GM19025 (cell line): ENCODE data around the gene SLC24A4.
"Not testable (repeated sequence)": the region's sequence is repeated elsewhere in the genome, so short reads cannot be mapped to it uniquely, and the experiment has no call there.

ENCODE experiments used
- ATAC-seq: cut with Tn5 transposase; IDR thresholded peaks from one replicate; pipeline ENCODE4 v1.9.1; 2021; ENCODE audit warnings: mild to moderate bottlenecking, low read depth, moderate library complexity; ENCODE audit not compliant: unreplicated experiment

The SLC24A4 gene

DNA sequence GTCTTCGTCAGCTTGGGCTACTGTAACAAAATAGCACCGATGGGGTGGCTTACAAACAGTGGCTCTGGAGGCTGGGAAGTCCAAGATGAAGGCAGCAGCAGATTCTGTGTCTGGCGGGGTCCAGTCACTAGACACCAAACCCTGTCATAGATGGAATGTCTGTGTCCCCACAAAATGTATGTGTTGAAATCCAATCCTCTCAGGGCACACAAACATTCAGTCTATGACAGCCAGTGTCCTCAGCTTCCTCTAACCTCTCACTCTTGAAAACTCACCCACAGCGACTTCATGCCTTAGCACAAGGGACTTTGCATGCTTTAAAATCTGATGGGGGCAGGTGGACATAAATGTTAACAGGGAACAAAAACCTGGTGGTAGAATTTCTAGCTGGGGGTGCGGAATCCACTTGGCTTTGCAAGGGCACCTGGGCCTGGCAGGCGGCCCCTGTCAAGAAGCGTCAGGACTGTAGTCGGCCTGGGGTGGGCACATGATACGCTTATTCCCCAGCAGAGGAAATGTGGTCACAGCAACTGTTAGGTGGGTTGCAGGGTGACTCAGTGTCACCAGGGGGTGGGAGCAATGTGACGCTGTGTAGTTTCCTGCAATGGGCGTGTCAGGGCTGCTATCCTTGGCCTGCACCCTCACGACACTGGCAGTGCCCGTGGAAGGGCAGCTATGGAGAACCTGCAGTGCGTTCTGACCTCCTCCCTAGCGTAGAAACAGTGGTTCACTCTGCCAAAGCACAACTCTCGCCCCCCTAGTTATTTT, 208.3 kb downstream of the SLC24A4 start:
- ATAC-seq: no peak

DNA sequence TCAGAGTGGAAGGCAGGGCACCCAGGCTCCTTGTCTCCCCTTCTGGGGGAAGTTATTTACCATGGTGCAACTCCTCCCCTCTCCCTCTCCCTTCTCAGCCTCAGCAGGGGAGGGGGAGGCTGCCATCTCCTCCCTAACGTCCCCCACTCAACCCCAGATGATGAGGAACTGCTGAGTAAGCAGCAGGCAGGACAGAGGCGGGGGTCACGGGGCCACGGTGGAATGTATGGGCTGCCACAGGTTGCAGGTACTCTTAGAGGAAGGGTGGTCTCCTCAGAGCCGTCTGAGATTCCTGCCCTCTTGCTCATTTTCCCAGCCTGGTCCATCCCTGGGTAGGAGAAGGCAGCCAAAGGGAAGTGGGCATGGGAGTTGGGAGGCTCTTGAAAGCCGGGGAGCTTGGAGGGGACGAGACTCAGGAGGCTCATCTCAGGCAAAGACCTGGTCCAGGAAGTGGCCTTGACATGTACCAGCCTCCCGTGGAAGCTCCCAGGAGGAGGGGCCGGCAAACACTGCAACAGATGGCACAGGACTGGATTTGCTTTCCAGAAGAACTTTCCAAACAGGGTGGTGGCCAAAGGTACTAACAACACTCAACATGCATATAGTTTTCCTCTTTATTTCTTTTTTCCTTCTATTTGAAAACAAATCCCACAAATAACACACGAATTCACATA, 209.7 kb downstream of the SLC24A4 start:
- no peak for ATAC-seq

DNA sequence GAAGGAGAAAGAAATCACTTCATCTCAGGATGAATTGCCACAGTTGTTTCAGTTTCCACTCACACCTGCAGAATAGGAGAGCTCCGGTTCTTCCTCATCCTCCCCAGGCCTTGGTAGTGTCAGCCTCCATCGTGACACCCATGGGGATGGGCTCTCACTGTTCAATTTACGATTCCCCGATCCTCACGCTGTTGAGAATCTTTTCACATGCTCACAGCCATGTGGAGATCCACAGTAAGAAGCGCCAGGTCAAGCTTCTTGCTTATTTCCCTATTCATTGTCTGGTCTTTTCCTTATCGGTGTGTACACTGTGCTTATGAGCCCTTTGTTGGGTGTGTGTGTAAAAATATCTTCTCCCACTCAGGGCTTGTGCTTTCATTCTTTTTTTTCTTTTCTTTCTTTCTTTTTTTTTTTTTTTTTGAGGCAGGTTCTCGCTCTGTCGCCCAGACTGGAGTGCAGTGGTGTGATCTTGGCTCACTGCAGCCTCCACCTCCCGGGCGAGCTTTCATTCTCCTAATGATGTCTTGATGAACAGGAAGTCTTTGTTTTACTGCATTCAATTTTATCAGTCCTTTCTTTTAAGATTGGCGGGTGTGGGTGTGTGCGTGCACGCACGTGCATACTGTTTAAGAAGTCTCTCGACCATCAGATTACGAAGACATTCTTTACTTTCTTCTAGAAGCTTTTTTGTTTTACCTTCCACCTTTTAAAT, 212.1 kb downstream of the SLC24A4 start:
- no peak for ATAC-seq

DNA sequence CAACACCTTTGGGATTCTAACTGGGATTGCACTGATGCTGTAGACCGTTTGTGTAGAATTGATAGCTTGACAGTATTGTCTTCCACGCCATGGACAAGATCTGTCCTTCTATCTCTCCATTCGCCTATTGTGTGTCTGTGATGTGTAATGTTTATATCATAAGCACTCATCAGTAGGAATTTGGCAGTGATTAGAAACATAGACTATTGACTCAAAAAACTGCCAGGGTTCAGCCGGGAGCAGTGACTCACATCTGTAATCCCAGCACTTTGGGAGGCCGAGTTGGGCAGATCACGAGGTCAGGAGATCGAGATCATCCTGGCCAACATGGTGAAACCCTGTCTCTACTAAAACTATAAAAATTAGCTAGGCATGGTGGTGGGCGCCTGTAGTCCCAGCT, 213.3 kb downstream of the SLC24A4 start:
- ATAC-seq: not testable (repeated sequence)

DNA sequence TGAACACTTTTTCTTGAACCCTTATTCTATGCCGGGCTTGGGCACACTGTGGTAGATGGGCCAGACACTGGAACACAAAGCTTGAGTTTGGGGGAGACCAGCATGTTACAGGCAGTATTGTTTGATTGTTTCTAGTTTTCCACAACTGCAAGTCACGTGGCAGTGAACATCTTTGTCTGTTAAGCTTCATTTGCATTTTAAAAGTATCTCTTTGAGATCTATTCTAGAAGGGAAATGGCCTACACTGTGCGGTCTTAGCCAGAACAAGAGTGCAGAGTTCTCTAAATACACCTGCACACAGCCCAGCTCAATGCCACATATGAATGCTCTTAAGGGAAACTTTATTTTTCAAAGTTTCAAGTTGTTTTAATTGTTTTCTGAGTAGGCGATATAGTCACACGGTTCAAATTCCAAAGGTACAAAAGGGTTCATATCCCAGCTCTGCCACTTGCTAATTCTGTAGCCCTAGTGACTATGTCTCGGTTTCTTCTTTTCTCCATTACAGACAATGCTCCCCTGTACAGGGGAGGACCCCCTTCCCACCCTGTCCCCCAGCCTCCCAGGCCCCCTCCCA, 215.5 kb downstream of the SLC24A4 start:
- ATAC-seq: peak; percentile 79

DNA sequence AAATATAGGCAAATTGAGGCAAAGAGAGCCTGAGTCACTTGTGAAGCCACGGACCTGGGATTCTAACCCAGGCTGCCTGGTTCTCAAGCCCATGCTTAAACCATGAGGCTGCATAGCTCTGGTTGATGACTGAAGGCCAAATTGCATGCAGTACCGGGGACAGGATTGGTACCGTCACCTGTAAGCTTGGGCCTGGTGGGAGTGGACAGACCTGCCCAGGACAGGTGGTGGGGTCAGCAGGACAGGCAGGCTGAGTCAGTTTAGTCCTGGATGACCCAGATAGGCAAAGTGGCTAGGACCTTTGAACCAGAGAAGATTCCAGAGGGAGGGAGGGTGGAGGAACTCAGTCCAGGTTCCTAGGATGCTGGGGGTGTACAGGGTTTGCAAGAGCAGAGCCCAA, 216.5 kb downstream of the SLC24A4 start:
- no peak for ATAC-seq

DNA sequence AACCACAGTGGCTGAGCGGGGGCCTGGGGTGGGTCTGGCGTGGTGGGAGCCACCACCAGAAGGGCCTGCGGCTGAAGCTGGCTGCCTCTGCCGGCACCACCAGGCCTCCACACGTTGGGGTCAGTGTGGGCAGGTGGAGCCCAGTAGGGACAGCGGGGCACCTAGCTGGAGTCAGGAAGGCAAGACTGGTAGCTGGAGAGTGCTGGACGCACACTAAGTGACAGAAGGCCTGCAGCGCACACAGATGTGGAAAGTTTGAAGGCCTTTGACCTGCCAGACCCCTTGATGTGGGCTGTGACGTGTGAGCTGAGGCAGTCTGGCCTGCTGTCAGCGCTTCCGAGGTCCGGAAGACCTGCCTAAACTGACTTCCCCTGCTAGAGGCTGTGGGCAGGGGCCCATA, 216.9 kb downstream of the SLC24A4 start:
- ATAC-seq: no peak

DNA sequence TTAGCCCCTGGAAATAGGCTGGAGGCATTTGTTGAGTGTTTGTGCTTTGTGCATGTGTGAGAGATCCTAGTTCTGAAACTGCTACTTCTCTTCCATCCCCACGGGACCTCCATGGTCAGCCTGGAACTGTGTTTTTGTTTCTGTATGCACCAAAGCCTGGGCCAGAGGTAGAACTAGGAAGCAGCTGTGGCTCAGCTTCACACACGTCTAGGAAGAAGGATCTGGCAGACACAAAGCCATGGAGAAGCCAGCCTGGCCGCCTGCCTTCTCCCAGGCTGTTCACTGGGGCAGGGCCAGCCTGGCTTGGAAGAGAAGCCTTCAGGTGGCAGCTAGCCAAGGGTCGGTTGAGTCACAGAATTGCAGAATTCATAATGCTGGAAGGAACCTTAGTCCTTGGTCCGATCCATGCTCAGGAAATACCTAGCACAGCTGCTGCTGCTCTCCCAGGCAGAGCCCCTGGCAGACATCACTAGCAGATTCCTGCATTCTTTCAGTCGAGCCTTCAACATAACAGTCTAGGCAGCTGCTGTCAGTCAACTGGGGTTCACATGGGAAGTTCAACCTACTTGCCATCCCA, 217.6 kb downstream of the SLC24A4 start:
- no peak for ATAC-seq

DNA sequence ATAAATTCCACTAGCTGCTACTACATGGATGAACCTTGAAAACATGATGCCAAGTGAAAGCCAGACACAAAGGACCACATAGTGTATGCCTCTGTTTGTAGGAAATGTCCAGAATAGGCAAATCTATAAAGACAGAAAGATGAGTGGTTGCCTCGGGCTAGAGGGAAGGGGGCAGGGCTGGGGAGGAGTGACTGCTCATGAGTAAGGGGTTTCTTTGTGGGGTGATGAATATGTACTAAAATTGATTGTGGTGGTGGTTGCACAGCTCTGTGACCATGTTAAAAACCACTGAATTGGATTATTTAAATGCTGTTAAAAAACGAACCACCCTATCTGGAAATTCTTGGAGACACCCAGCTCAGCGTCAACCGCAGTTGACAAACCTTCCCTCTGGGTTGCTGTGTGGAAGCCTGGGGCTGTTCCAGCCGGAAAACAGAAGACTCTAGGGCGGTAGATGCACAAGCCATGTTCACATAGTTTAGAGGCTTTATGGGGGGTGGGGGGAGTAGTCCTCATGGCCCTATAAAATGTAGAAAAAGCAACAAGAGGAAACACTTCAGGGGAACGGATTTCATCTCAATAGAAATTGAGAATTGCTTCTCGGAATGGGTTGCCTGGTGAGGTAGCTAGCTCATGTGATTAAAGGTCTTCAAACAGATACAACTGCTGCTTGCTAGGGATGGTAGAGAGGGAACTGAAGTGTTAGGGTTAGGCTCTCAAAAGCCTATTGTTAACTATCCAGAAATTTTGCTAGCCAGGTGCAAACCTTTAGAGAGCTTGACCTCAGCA, 220.0 kb downstream of the SLC24A4 start:
- ATAC-seq: no peak

DNA sequence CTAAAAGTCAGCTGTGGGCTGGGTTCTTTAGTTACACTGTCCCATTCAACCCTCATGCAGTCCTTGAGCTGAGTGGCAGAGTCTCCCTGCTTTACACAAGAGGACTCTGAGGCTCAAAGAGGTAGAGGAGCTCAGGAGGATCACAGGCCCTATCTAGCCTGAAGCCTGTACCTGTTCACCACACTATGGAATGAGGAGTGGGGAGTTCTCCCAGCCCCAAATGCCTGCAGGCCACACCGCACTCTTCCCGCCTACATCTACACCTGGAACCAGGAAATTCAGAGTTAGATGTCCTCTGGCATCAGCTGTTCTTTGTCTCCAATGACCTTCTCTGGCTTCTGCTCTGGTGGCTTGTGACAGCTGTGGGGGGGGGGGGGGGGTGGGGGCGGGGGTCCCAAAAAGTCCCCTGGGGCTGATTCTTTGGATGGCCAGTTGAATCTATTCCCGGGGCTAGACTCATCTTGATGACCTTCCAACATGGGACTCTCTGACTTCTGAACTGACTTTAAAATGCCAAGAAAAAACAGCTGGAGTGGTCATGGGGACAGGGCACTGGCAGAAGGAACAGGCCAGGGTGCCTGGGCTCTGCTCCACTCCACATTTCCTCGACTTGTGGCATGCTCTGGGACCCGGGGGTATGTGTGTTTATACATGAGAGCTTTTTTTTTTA, 221.2 kb downstream of the SLC24A4 start:
- ATAC-seq: no peak

DNA sequence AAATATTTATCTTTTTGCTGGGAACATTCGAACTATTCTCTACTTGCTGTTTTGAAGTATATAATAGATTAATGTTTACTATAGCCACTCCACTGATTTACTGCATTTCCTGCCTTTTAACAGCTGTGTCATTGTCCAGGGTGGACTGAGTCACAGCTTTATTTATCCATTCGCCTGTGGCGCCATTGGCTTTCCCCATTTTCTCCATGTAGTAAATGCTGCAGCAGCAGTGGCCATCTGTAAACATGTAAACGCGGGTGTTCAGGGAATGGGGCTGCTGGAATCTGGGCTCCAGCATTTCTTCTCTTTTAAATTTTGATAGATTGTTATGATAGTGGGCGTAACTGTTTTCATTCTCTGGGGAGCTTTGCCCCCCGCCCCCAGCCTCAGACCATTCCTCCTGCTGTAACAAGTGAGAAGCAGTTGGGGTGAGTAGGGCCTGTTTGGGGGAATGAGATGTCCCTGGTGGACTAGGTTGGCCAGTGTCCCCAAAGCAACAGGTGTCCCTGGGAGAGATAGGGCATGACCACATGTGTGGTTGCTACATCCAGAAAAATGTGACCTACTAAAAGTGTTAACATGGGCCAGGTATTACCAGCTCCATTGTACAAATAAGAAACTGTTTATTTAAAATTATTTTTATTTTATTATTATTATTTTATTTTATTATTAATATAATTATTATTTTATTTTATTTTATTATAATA, 223.5 kb downstream of the SLC24A4 start:
- ATAC-seq: no peak

DNA sequence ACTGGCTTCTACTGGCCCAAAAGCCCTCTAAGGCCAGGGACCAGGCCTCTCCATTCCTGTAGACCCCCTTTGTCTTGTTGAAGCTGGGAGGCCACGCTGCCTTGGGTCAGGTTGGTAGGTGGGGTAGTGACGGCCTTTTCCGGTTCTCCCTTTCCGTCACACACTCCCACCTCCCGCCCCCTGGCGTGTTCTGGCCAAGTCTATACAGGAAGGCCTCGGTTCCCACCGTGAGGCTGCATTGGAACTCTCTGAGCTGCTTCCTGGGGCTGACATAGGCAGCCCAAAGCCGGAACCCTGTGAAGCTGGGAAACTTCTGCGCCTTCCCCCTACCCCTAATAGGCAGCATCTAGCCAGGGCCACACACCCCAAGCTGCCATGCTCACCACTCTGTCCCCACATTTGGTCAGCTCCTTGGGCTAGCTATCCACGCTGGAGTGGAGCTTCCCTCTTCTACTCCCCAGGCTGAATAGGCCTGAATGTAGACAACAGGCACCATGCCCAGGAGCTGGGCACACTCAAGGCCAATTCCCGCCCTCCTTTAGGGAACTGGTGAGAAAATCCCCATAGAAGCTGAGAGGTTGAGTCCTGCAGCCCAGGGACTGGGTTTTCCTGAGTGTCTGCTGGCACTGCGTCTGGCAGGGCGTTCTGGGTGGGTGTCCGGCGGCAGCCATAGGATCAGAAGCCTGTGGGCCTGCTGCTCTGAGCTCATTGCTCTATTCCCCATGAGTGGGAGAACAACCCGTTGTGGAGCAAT, 226.3 kb downstream of the SLC24A4 start:
- no peak for ATAC-seq

DNA sequence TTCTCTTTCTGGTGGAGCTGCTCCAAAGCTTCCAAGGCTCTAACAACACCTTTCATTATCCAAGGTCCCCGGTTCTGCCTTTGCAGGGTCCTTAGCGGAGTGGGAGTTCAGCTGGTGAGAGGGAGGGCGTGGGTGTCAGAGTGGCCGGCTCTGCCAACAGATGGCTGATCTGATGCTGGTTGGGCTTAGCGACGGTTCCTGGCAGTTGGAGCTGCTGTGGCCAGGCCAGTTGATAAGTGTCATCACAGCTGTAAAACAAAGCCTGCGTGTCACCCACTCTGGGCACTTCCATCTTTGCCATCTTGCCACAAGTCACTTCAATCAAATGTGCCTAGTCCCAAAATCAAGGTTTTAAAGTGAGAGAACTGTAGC, 226.9 kb downstream of the SLC24A4 start:
- no peak for ATAC-seq
